Activated T-helper 2 cell treated with anti-CD3 and anti-CD28 coated beads, Interferon-gamma antibody, Interleukin-2, Interleukin-4, amounts not matched to agents 10 μg/mL and 5 μg/mL and 100 μg/mL, durations not matched to agents 14 hours and 24 hours and 36 hours (primary cell): ENCODE measurements around the gene FGD5. TPM values are rescaled to one million over a fixed set of nuclear protein-coding genes. Genes with fewer than 3 reads are reported as not detected.

Experiments
- DNase-seq: peaks from one replicate; pipeline ENCODE4 v3.0.0; 2021; ENCODE audit warnings: low spot score
- H3K27ac Mint-ChIP-seq: one replicate; pipeline ENCODE4 v1.8.0; 2021; ENCODE audit warnings: mixed read lengths
- H3K27me3 Mint-ChIP-seq: one replicate; pipeline ENCODE4 v1.8.0; 2021; ENCODE audit warnings: low read depth, mixed read lengths
- H3K36me3 Mint-ChIP-seq: one replicate; pipeline ENCODE4 v1.8.0; 2021; ENCODE audit warnings: low read depth, mixed read lengths
- H3K4me1 Mint-ChIP-seq: one replicate; pipeline ENCODE4 v1.8.0; 2021; ENCODE audit warnings: low read depth, mixed read lengths
- H3K4me3 Mint-ChIP-seq: one replicate; pipeline ENCODE4 v1.8.0; 2021; ENCODE audit warnings: low read depth, mild to moderate bottlenecking, moderate library complexity, mixed read lengths
- H3K9me3 Mint-ChIP-seq: one replicate; pipeline ENCODE4 v1.8.0; 2021; ENCODE audit warnings: mixed read lengths
- intact Hi-C: fragments of 100-400 bp; cut with micrococcal nuclease; formaldehyde crosslinking; loops from one replicate; pipeline ENCODE4 v1.15.1; 2023
- total RNA-seq: library from RNA; stranded (reverse); gene quantifications from 2 replicates; pipeline ENCODE4 v1.2.3, GENCODE V29; 2022

The FGD5 gene
- total RNA-seq, 1 donor from 2014 or later: 0.09 TPM

- Mint-ChIP-seq H3K27me3 (peaks cover 12% of the 10 kb centered on the region), H3K4me3 (no peak overlapping the region), H3K4me1 (no peaks in the 10 kb centered on the region), H3K36me3 (no peaks in the 10 kb centered on the region), H3K27ac (no peak overlapping the region), H3K9me3 (no peaks in the 10 kb centered on the region)
- intact Hi-C loops: no loop called here
- no peak for DNase-seq
Observed at GRCh38 chr3:14827776-14828175, 9.0 kb downstream of the FGD5 start.

- no peak overlapping the region for H3K27ac Mint-ChIP-seq
- H3K4me1 Mint-ChIP-seq: no peaks in the 10 kb centered on the region
- intact Hi-C loops: no loop called here
- peaks cover 8% of the 10 kb centered on the region for H3K27me3 Mint-ChIP-seq
- DNase-seq: no peak
- H3K4me3 Mint-ChIP-seq: no peak overlapping the region
- no peaks in the 10 kb centered on the region for H3K36me3 Mint-ChIP-seq
- no peaks in the 10 kb centered on the region for H3K9me3 Mint-ChIP-seq
Observed at GRCh38 chr3:14829811-14830210, 11.0 kb downstream of the FGD5 start.

DNA sequence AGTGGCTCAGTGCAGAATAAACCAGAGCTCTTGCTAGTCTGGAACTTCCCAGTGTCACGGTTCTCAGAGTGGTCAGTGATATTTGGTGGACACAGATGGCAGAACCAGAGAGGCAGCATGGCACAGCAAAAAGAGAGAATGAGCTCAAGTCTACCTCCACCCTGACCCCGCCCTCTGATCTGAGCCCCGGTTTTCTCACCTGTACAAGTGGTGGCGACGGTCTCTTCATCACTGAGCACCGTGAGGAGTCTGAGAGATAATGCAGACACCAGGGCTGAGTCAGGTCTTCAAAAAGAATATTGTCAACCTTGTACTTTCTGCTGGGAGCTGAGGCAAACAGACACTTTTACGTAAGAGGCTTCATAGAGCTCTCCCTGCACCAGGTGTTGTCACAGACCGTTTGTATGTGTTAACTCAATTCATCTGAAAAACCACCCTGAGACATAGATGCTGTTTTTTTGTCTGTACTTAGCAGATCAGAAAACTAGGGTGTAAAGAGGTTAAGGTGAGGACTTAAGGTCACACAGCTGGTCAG, 13.2 kb downstream of the FGD5 start:
- Mint-ChIP-seq H3K4me1 (no peaks in the 10 kb centered on the region), H3K36me3 (no peaks in the 10 kb centered on the region), H3K4me3 (no peak overlapping the region), H3K27me3 (peaks cover 11% of the 10 kb centered on the region), H3K9me3 (no peaks in the 10 kb centered on the region), H3K27ac (no peak overlapping the region)
- DNase-seq: no peak
- intact Hi-C loops: no loop called here

GRCh38 chr3:14832975-14833722, 14.4 kb downstream of the FGD5 start:
- Mint-ChIP-seq H3K9me3 (no peaks in the 10 kb centered on the region), H3K36me3 (no peaks in the 10 kb centered on the region), H3K4me1 (no peaks in the 10 kb centered on the region), H3K27me3 (peaks cover 7% of the 10 kb centered on the region), H3K27ac (no peak overlapping the region), H3K4me3 (no peak overlapping the region)
- no peak for DNase-seq
- intact Hi-C loops: no loop called here

GRCh38 chr3:14834121-14834520, 15.4 kb downstream of the FGD5 start:
- no peak overlapping the region for H3K4me3 Mint-ChIP-seq
- peaks cover 5% of the 10 kb centered on the region for H3K27me3 Mint-ChIP-seq

DNA sequence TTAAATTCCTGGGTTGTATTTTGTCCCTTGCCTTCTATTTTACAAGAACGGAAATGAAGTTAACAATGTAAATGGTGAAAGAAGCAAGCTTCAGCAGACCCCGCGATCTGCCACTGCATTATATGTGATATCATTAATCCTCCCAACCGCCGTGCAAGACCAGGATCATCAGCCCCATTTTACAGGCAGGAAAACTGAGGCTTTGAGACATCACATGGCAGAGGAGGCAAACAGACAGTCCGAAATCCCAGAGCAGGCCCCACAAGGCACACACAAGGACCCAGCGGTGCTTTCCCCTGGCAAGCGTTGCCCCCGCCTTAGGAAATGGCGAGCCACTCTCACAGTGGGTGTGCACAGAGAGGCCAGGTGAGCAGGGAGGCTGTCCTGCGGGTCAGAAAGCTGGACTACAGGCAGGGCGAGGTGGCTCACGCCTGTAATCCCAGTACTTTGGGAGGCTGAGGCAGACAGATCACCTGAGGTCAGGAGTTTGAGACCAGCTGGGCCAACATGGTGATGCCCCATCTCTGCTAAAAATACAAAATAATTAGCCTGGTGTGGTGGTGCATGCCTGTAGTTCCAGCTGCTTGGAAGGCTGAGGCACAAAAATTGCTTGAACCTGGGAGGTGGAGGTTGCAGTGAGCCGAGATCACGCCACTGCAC, 16.2 kb downstream of the FGD5 start:
- Mint-ChIP-seq H3K9me3 (no peaks in the 10 kb centered on the region), H3K4me1 (no peaks in the 10 kb centered on the region), H3K36me3 (no peaks in the 10 kb centered on the region), H3K4me3 (no peak overlapping the region), H3K27me3 (peaks cover 4% of the 10 kb centered on the region), H3K27ac (no peak overlapping the region)
- intact Hi-C loops: no loop called here
- no peak for DNase-seq

More at GRCh38 chr3:14834121-14834520, 15.4 kb downstream of the FGD5 start:
- Mint-ChIP-seq H3K4me1 (no peaks in the 10 kb centered on the region), H3K36me3 (no peaks in the 10 kb centered on the region), H3K9me3 (no peaks in the 10 kb centered on the region), H3K27ac (no peak overlapping the region)
- DNase-seq: no peak
- intact Hi-C loops: no loop called here

DNA sequence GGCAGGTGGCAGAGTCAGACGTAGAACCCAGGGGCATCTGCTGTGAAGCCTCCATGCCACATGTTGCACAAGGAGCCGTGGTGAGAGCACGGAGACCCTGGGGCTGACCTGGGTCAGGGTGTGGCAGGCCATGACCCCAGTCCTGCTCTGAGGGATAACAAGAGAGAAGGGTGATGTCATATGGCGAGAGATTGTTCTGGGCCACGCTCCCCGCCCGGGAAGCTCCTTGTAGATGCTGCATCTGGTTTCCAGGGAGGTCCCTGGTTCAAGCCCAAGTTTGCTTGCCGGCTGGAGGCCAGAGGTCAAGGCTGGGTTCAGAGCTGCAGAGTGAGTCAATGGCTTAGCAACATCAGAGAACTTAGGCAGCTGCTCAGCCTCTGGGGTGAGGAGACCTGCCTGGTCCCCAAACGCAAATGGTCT, 17.3 kb downstream of the FGD5 start:
- H3K27me3 Mint-ChIP-seq: peaks cover 4% of the 10 kb centered on the region
- no peaks in the 10 kb centered on the region for H3K36me3 Mint-ChIP-seq
- intact Hi-C loops: no loop called here
- H3K4me1 Mint-ChIP-seq: no peaks in the 10 kb centered on the region
- no peaks in the 10 kb centered on the region for H3K9me3 Mint-ChIP-seq
- DNase-seq: no peak
- H3K27ac Mint-ChIP-seq: no peak overlapping the region
- H3K4me3 Mint-ChIP-seq: no peak overlapping the region

DNA sequence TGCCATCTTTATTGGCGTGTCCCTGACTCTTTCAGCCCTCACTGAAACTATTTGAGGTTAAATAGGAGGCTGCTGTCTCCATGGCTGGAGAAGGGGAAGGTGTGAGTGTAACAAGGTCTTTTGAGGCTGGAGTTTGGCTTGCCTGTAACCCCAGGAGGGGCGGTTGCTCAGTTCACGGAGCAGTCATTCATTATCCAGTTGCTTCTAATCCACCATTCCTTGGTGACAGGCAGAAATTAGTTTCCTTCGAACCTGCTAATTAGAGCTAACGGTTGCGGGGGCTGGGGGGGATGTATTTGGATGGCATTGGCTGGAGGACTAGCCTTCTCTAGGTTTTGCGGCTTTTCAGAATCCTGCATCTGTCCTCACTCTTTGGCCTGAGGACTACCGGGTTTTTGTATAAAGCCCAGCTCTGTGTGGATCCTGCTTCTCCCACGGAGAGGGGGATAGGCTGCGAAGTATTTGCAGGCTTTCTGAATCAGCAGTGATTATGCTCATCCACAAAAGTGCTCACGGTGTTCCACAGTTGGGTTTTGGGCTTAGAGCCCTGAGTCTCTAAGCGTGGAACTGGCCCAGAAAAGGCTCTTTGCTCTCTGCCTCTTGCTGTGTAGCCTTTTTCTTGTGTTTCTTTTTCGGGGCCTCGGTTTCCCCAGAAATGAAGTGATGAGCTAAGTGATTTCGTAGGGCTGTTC, 18.6 kb downstream of the FGD5 start:
- Mint-ChIP-seq H3K36me3 (no peaks in the 10 kb centered on the region), H3K4me3 (no peak overlapping the region), H3K27ac (no peak overlapping the region), H3K9me3 (no peaks in the 10 kb centered on the region), H3K4me1 (no peaks in the 10 kb centered on the region), H3K27me3 (peaks cover 4% of the 10 kb centered on the region)
- DNase-seq: no peak
- intact Hi-C loops: no loop called here

DNA sequence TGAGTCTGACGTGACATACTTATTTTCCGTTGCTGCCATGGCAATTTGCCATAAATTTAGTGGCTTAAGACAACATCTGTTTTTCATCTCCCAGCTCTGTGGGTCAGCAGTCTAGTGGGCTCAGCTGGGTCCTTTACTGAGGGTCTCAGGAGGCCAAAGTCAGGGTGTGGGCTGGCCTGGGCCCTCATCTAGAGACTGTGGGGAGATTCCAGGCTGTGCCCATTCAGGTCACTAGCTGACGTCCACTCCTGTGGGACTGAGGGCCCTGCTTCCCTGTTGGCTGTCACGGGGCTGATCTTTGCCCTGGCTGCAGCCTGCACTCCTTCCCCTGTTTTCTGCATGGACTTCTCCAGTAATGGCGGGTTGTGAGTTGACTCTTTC, 19.1 kb downstream of the FGD5 start:
- Mint-ChIP-seq H3K27me3 (peaks cover 6% of the 10 kb centered on the region), H3K36me3 (no peaks in the 10 kb centered on the region), H3K27ac (no peak overlapping the region), H3K4me1 (no peaks in the 10 kb centered on the region), H3K4me3 (no peak overlapping the region), H3K9me3 (no peaks in the 10 kb centered on the region)
- no peak for DNase-seq
- intact Hi-C loops: no loop called here

DNA sequence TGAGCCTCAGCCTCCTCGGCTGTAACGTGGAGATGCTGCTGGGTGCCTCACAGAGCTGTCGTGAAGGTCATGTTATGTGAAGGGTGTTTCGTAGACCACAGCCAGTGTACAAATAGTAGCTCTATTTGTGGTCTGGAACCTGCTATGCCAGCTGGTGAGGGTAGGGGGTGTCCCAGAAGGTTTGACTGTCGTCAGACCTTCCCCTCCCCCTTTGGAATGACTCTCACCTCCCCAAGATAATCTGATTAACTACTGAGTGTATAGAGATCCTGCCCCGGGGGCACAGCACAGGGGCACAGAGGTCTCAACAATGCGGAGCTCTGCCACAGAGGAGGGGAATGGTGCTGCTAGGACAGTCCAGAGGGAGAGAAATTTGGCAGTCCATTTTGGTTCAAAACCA, 20.5 kb downstream of the FGD5 start:
- no peaks in the 10 kb centered on the region for H3K36me3 Mint-ChIP-seq
- H3K27me3 Mint-ChIP-seq: peaks cover 6% of the 10 kb centered on the region
- DNase-seq: no peak
- intact Hi-C loops: no loop called here
- no peak overlapping the region for H3K27ac Mint-ChIP-seq
- H3K9me3 Mint-ChIP-seq: no peaks in the 10 kb centered on the region
- H3K4me3 Mint-ChIP-seq: no peak overlapping the region
- no peaks in the 10 kb centered on the region for H3K4me1 Mint-ChIP-seq

- H3K27me3 Mint-ChIP-seq: peaks cover 5% of the 10 kb centered on the region
- intact Hi-C loops: no loop called here
- no peak overlapping the region for H3K4me3 Mint-ChIP-seq
Observed at GRCh38 chr3:14841836-14842235, 23.1 kb downstream of the FGD5 start.

DNA sequence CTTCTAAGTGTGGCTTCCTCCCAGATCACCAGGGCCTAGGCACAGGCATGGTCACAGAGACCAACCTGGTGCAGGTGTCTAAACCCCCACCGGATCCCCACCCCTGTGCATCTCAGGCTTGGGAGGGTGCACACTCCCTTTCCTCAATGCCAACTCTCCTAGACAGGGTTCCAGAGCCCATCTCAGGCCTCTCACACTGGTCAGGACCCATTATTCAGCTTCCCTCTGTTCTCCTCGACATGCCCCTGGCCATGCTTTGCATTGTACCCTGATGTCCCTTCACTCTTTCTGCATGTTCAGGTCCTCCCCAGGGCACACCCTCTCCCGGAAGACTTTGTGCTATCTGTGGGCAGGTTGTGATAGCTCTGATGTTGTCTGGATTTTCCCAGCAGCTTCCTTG, 23.5 kb downstream of the FGD5 start:
- Mint-ChIP-seq H3K9me3 (no peaks in the 10 kb centered on the region), H3K27ac (no peak overlapping the region), H3K4me1 (no peaks in the 10 kb centered on the region), H3K27me3 (peaks cover 5% of the 10 kb centered on the region), H3K4me3 (no peak overlapping the region), H3K36me3 (no peaks in the 10 kb centered on the region)
- intact Hi-C loops: no loop called here
- no peak for DNase-seq

More at GRCh38 chr3:14841836-14842235, 23.1 kb downstream of the FGD5 start:
- no peak for DNase-seq
- no peaks in the 10 kb centered on the region for H3K4me1 Mint-ChIP-seq
- H3K36me3 Mint-ChIP-seq: no peaks in the 10 kb centered on the region
- H3K9me3 Mint-ChIP-seq: no peaks in the 10 kb centered on the region
- no peak overlapping the region for H3K27ac Mint-ChIP-seq

DNA sequence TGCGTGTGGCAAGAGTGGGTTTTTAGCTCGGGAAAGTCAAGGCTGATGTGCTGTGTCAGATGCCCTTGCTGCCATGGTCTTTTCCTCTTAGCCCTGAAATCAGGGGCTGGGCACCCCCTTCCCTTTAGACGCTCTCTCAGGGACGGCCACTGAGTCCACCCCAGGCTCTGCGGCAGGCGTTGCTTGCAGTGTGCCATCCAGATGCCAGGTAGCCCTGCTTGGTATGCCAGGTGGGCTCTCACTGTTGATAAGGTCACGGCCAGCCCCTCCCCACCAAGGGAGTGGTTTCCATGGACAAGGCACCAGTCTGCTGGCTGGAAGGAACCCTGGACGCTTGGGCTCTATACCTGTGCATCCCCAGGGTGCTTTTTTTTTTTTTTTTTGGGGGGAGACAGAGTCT, 24.6 kb downstream of the FGD5 start:
- Mint-ChIP-seq H3K9me3 (no peaks in the 10 kb centered on the region), H3K36me3 (no peaks in the 10 kb centered on the region), H3K27me3 (peaks cover 5% of the 10 kb centered on the region), H3K4me1 (peaks cover 9% of the 10 kb centered on the region), H3K27ac (no peak overlapping the region), H3K4me3 (no peak overlapping the region)
- DNase-seq: no peak
- intact Hi-C loops: no loop called here
